Endodermal cell (in vitro differentiated cells): ENCODE results near the gene EDEM3. TPM values are rescaled to one million over a fixed set of nuclear protein-coding genes. Genes with fewer than 3 reads are reported as not detected.

Source experiments
- DNase-seq: peaks from one replicate; pipeline ENCODE4 v3.0.0-alpha.2; 2017
- H3K27ac ChIP-seq: 2 replicates; pipeline ENCODE4 v1.5.1; 2013; ENCODE audit warnings: mild to moderate bottlenecking, low read depth, low read length, moderate library complexity
- H3K27me3 ChIP-seq: 2 replicates; pipeline ENCODE4 v1.6.1; 2013; ENCODE audit warnings: mild to moderate bottlenecking, low read length, moderate library complexity; ENCODE audit not compliant: insufficient read depth, control insufficient read depth, poor library complexity, severe bottlenecking
- H3K36me3 ChIP-seq: 2 replicates; pipeline ENCODE4 v1.7.0; 2013; ENCODE audit warnings: mild to moderate bottlenecking, low read length, moderate library complexity; ENCODE audit not compliant: control insufficient read depth, insufficient read depth
- H3K4me1 ChIP-seq: one replicate; pipeline ENCODE4 v1.7.0; 2013; ENCODE audit warnings: low read length; ENCODE audit not compliant: control insufficient read depth, insufficient read depth
- H3K4me3 ChIP-seq: 2 replicates; pipeline ENCODE4 v1.5.1; 2013; ENCODE audit warnings: mild to moderate bottlenecking, low read length, moderate library complexity
- H3K9ac ChIP-seq: 2 replicates; pipeline ENCODE4 v1.6.1; 2013; ENCODE audit warnings: mild to moderate bottlenecking, low read length, moderate library complexity; ENCODE audit not compliant: poor library complexity, severe bottlenecking; ENCODE audit errors: extremely low read depth
- H3K9me3 ChIP-seq: 2 replicates; pipeline ENCODE4 v1.6.1; 2013; ENCODE audit warnings: mild to moderate bottlenecking, low read length, moderate library complexity; ENCODE audit not compliant: control insufficient read depth
- H3K27ac Mint-ChIP-seq: 2 replicates; pipeline ENCODE4 v1.8.0; 2020; ENCODE audit warnings: mixed read lengths
- H3K27me3 Mint-ChIP-seq: 2 replicates; pipeline ENCODE4 v1.8.0; 2021; ENCODE audit warnings: mild to moderate bottlenecking, mixed read lengths; ENCODE audit not compliant: insufficient read depth
- H3K36me3 Mint-ChIP-seq: 2 replicates; pipeline ENCODE4 v1.8.0; 2020; ENCODE audit warnings: low read depth, mixed read lengths
- H3K4me1 Mint-ChIP-seq: 2 replicates; pipeline ENCODE4 v1.8.0; 2020; ENCODE audit warnings: mixed read lengths
- H3K4me3 Mint-ChIP-seq: 2 replicates; pipeline ENCODE4 v1.8.0; 2020; ENCODE audit warnings: mild to moderate bottlenecking, moderate library complexity, mixed read lengths
- H3K9me3 Mint-ChIP-seq: 2 replicates; pipeline ENCODE4 v1.8.0; 2020; ENCODE audit warnings: mild to moderate bottlenecking, mixed read lengths
- CTCF ChIP-seq: fragments of 200-600 bp; sonication (generic); conservative IDR thresholded peaks from 2 replicates; pipeline ENCODE4 v1.5.0; 2021; ENCODE audit warnings: antibody characterized with exemption, mild to moderate bottlenecking
- WGBS, 2 experiments: methylation state at CpG; one replicate each; pipeline versions ENCODE4 v1.1.5 to v1.1.7; 2013; ENCODE audit warnings: missing lambda C conversion rate in 2 of 2, mixed read lengths in 1 of 2; ENCODE audit not compliant: insufficient coverage in 1 of 2, insufficient read length in 1 of 2; 5-methylcytosine and 5-hydroxymethylcytosine counted together
- total RNA-seq, 2 donors: library from RNA; stranded (reverse); fragmentation: NEBNext Ultra II Directional in 1 of 2; extraction: Animal tissue kit (Norgen Biotek cat#: 25700) in 1 of 2; gene quantifications; 2 replicates in 1 of 2; 3 replicates in 1 of 2; pipeline ENCODE4 v1.2.1, GENCODE V29; 2021

EDEM3 gene
- total RNA-seq, 2 donors from 2014 or later: 17.0 to 22.0 TPM

GRCh38 chr1:184775329-184775728, 20.7 kb upstream of the EDEM3 start:
- Histone ChIP-seq H3K4me1 (no peaks in the 10 kb centered on the region), H3K9ac (no peak overlapping the region), H3K9me3 (no peaks in the 10 kb centered on the region), H3K36me3 (no peaks in the 10 kb centered on the region), H3K27ac (no peak overlapping the region), H3K27me3 (peaks cover 31% of the 10 kb centered on the region), H3K4me3 (no peak overlapping the region)
- no peak overlapping the region for H3K4me3 Mint-ChIP-seq
- H3K36me3 Mint-ChIP-seq: no peaks in the 10 kb centered on the region
- H3K27ac Mint-ChIP-seq: no peak overlapping the region
- no peaks in the 10 kb centered on the region for H3K9me3 Mint-ChIP-seq
- H3K27me3 Mint-ChIP-seq: peaks cover 13% of the 10 kb centered on the region
- TF ChIP-seq CTCF: no peak
- DNase-seq: no peak
- peaks cover 7% of the 10 kb centered on the region for H3K4me1 Mint-ChIP-seq

GRCh38 chr1:184773762-184774320, 19.2 kb upstream of the EDEM3 start:
- DNase-seq: no peak
- no peak overlapping the region for H3K4me3 ChIP-seq
- TF ChIP-seq CTCF: no peak
- no peak overlapping the region for H3K4me3 Mint-ChIP-seq
- H3K27ac Mint-ChIP-seq: no peak overlapping the region
- no peak overlapping the region for H3K9ac ChIP-seq
- peaks cover 14% of the 10 kb centered on the region for H3K4me1 Mint-ChIP-seq
- no peaks in the 10 kb centered on the region for H3K4me1 ChIP-seq
- peaks cover 13% of the 10 kb centered on the region for H3K27me3 Mint-ChIP-seq
- no peaks in the 10 kb centered on the region for H3K36me3 ChIP-seq
- WGBS, 2 experiments: 87 to 90% methylated on average over 3 to 4 of the region's 4 CpGs
- H3K9me3 ChIP-seq: no peaks in the 10 kb centered on the region
- no peak overlapping the region for H3K27ac ChIP-seq
- H3K9me3 Mint-ChIP-seq: no peaks in the 10 kb centered on the region
- H3K36me3 Mint-ChIP-seq: no peaks in the 10 kb centered on the region
- H3K27me3 ChIP-seq: peaks cover 31% of the 10 kb centered on the region

GRCh38 chr1:184771190-184771691, 16.6 kb upstream of the EDEM3 start:
- H3K27ac ChIP-seq: no peak overlapping the region
- TF ChIP-seq CTCF: no peak
- Mint-ChIP-seq H3K27ac (no peak overlapping the region), H3K36me3 (no peaks in the 10 kb centered on the region), H3K9me3 (no peaks in the 10 kb centered on the region), H3K27me3 (peaks cover 9% of the 10 kb centered on the region), H3K4me3 (no peak overlapping the region), H3K4me1 (peaks cover 14% of the 10 kb centered on the region)
- peaks cover 16% of the 10 kb centered on the region for H3K27me3 ChIP-seq
- WGBS, 2 experiments: 83 to 86% methylated on average over 1 to 7 of the region's 7 CpGs
- no peaks in the 10 kb centered on the region for H3K36me3 ChIP-seq
- H3K4me3 ChIP-seq: no peak overlapping the region
- no peaks in the 10 kb centered on the region for H3K9me3 ChIP-seq
- H3K9ac ChIP-seq: no peak overlapping the region
- no peaks in the 10 kb centered on the region for H3K4me1 ChIP-seq
- no peak for DNase-seq
